GM21786 (cell line): ENCODE data around the gene SIRT3.
A peak's percentile ranks its signal among the peaks of the same experiment; 100 is the strongest.
"Not testable (repeated sequence)": the region's sequence is repeated elsewhere in the genome, so short reads cannot be mapped to it uniquely, and the experiment has no call there.

ENCODE experiments used
- ATAC-seq: cut with Tn5 transposase; IDR thresholded peaks from one replicate; pipeline ENCODE4 v1.9.1; 2021; ENCODE audit not compliant: unreplicated experiment

Gene SIRT3

GRCh38 chr11:204587-205109 is 31.5 kb downstream of the SIRT3 start:
- no peak for ATAC-seq

- ATAC-seq: no peak
These were observed 32.1 kb downstream of the SIRT3 start for GRCh38 chr11:203945-204586.

GRCh38 chr11:203056-203944 is 32.8 kb downstream of the SIRT3 start:
- no peak for ATAC-seq

- ATAC-seq: no peak
These were observed 33.7 kb downstream of the SIRT3 start for GRCh38 chr11:202490-202889.

GRCh38 chr11:201966-202365 is 34.2 kb downstream of the SIRT3 start:
- no peak for ATAC-seq

GRCh38 chr11:200224-201003 is 35.7 kb downstream of the SIRT3 start:
- no peak for ATAC-seq

GRCh38 chr11:199782-200181 is 36.4 kb downstream of the SIRT3 start:
- ATAC-seq: no peak

GRCh38 chr11:199004-199581 is 37.0 kb downstream of the SIRT3 start:
- no peak for ATAC-seq

- no peak for ATAC-seq
These were observed 37.8 kb downstream of the SIRT3 start for GRCh38 chr11:198236-198806.

GRCh38 chr11:197741-198235 is 38.4 kb downstream of the SIRT3 start:
- no peak for ATAC-seq

- no peak for ATAC-seq
These were observed 39.1 kb downstream of the SIRT3 start for GRCh38 chr11:196786-197731.

GRCh38 chr11:193481-193880 is 42.7 kb downstream of the SIRT3 start:
- not testable (repeated sequence) for ATAC-seq

- not testable (repeated sequence) for ATAC-seq
These were observed 43.4 kb downstream of the SIRT3 start, which contains the start of gene SCGB1C1 for GRCh38 chr11:192674-193128. TSS of gene SCGB1C1 (plus strand) at chr11:193078. CDS start at chr11:193100, 22 bp downstream.

GRCh38 chr11:191490-192478 is 44.4 kb downstream of the SIRT3 start:
- ATAC-seq: not testable (repeated sequence)

- not testable (repeated sequence) for ATAC-seq
These were observed 45.6 kb downstream of the SIRT3 start for GRCh38 chr11:190546-190945.

GRCh38 chr11:189843-190311 is 46.3 kb downstream of the SIRT3 start:
- peak; percentile 75 for ATAC-seq

GRCh38 chr11:189200-189783 is 46.9 kb downstream of the SIRT3 start:
- not testable (repeated sequence) for ATAC-seq
